ENCODE data around the gene YTHDF1.

YTHDF1 gene

GRCh38 chr20:63219447-63219821 lies 3.5 kb upstream of the YTHDF1 start:
- Histone ChIP-seq H3K4me3 (ENCODE audit: low read length in 2 of 2) (no peak overlapping the region), H3K9me3 (ENCODE audit: control insufficient read depth in 2 of 2, low read length in 2 of 2) (no peaks in the 10 kb centered on the region), H3K36me3 (ENCODE audit: control insufficient read depth in 2 of 2, insufficient read depth in 2 of 2, low read length in 2 of 2) (peaks cover 2 to 3% of the 10 kb centered on the region in 2 donors), H3K4me1 (ENCODE audit: control insufficient read depth, insufficient read depth, low read length) (peaks cover 21% of the 10 kb centered on the region), H3K27ac (ENCODE audit: low read length) (no peak overlapping the region), H3K9ac (ENCODE audit: low read length in 2 of 2) (no peak overlapping the region), H3K27me3 (ENCODE audit: control insufficient read depth in 1 of 2, insufficient read depth in 2 of 2, low read length in 2 of 2) (peaks cover 3 to 5% of the 10 kb centered on the region in 2 donors)

GRCh38 chr20:63218701-63219446 lies 2.9 kb upstream of the YTHDF1 start:
- Histone ChIP-seq H3K9ac (ENCODE audit: low read length in 2 of 2) (no peak overlapping the region), H3K4me3 (ENCODE audit: low read length in 2 of 2) (no peak overlapping the region), H3K27me3 (ENCODE audit: control insufficient read depth in 1 of 2, insufficient read depth in 2 of 2, low read length in 2 of 2) (peaks cover 3 to 5% of the 10 kb centered on the region in 2 donors), H3K36me3 (ENCODE audit: control insufficient read depth in 2 of 2, insufficient read depth in 2 of 2, low read length in 2 of 2) (peaks cover 2 to 7% of the 10 kb centered on the region in 2 donors), H3K9me3 (ENCODE audit: control insufficient read depth in 2 of 2, low read length in 2 of 2) (no peaks in the 10 kb centered on the region), H3K27ac (ENCODE audit: low read length) (no peak overlapping the region), H3K4me1 (ENCODE audit: control insufficient read depth, insufficient read depth, low read length) (peaks cover 19% of the 10 kb centered on the region)

GRCh38 chr20:63217706-63218105 lies 1.8 kb upstream of the YTHDF1 start:
- peaks cover 9 to 16% of the 10 kb centered on the region in 2 donors for H3K36me3 ChIP-seq (ENCODE audit: control insufficient read depth in 2 of 2, insufficient read depth in 2 of 2, low read length in 2 of 2)
- H3K4me3 ChIP-seq (ENCODE audit: low read length in 2 of 2), result no peak overlapping the region
- H3K27ac ChIP-seq (ENCODE audit: low read length), result no peak overlapping the region
- H3K9me3 ChIP-seq (ENCODE audit: control insufficient read depth in 2 of 2, low read length in 2 of 2), result no peaks in the 10 kb centered on the region
- no peak overlapping the region for H3K9ac ChIP-seq (ENCODE audit: low read length in 2 of 2)
- H3K27me3 ChIP-seq (ENCODE audit: control insufficient read depth in 1 of 2, insufficient read depth in 2 of 2, low read length in 2 of 2), result peaks cover 3 to 5% of the 10 kb centered on the region in 2 donors
- peaks cover 25% of the 10 kb centered on the region for H3K4me1 ChIP-seq (ENCODE audit: control insufficient read depth, insufficient read depth, low read length)

- no peaks in the 10 kb centered on the region for H3K9me3 ChIP-seq (ENCODE audit: control insufficient read depth in 2 of 2, low read length in 2 of 2)
- peaks cover 16 to 22% of the 10 kb centered on the region in 2 donors for H3K36me3 ChIP-seq (ENCODE audit: control insufficient read depth in 2 of 2, insufficient read depth in 2 of 2, low read length in 2 of 2)
- H3K9ac ChIP-seq (ENCODE audit: low read length in 2 of 2), result peak overlapping the region; percentile 68 to 83
- H3K27ac ChIP-seq (ENCODE audit: low read length), result no peak overlapping the region
- peak overlapping the region; percentile 58 to 87 for H3K4me3 ChIP-seq (ENCODE audit: low read length in 2 of 2)
- peaks cover 32% of the 10 kb centered on the region for H3K4me1 ChIP-seq (ENCODE audit: control insufficient read depth, insufficient read depth, low read length)
- peaks cover 3 to 5% of the 10 kb centered on the region in 2 donors for H3K27me3 ChIP-seq (ENCODE audit: control insufficient read depth in 1 of 2, insufficient read depth in 2 of 2, low read length in 2 of 2)
Measured at GRCh38 chr20:63216849-63217471, 1.0 kb upstream of the YTHDF1 start.

GRCh38 chr20:63215101-63216040 lies 560 bp downstream of the YTHDF1 start:
- peak overlapping the region; percentile 78 to 85 for H3K9ac ChIP-seq (ENCODE audit: low read length in 2 of 2)
- H3K36me3 ChIP-seq (ENCODE audit: control insufficient read depth in 2 of 2, insufficient read depth in 2 of 2, low read length in 2 of 2), result peaks cover 20 to 27% of the 10 kb centered on the region in 2 donors
- H3K4me1 ChIP-seq (ENCODE audit: control insufficient read depth, insufficient read depth, low read length), result peaks cover 35% of the 10 kb centered on the region
- H3K27ac ChIP-seq (ENCODE audit: low read length), result no peak overlapping the region
- H3K9me3 ChIP-seq (ENCODE audit: control insufficient read depth in 2 of 2, low read length in 2 of 2), result no peaks in the 10 kb centered on the region
- peak overlapping the region; percentile 82 to 87 for H3K4me3 ChIP-seq (ENCODE audit: low read length in 2 of 2)
- H3K27me3 ChIP-seq (ENCODE audit: control insufficient read depth in 1 of 2, insufficient read depth in 2 of 2, low read length in 2 of 2), result peaks cover 3 to 5% of the 10 kb centered on the region in 2 donors

- Histone ChIP-seq H3K4me1 (ENCODE audit: control insufficient read depth, insufficient read depth, low read length) (peaks cover 35% of the 10 kb centered on the region), H3K4me3 (ENCODE audit: low read length in 2 of 2) (peak overlapping the region; percentile 82 to 87), H3K36me3 (ENCODE audit: control insufficient read depth in 2 of 2, insufficient read depth in 2 of 2, low read length in 2 of 2) (peaks cover 26 to 32% of the 10 kb centered on the region in 2 donors), H3K27me3 (ENCODE audit: control insufficient read depth in 1 of 2, insufficient read depth in 2 of 2, low read length in 2 of 2) (peaks cover 1 to 4% of the 10 kb centered on the region in 2 donors), H3K9me3 (ENCODE audit: control insufficient read depth in 2 of 2, low read length in 2 of 2) (no peaks in the 10 kb centered on the region), H3K27ac (ENCODE audit: low read length) (no peak overlapping the region), H3K9ac (ENCODE audit: low read length in 2 of 2) (peak overlapping the region in 1 of 2 donors; percentile 78)
Measured at GRCh38 chr20:63214514-63214913, 1.4 kb downstream of the YTHDF1 start.

- Histone ChIP-seq H3K9ac (ENCODE audit: low read length in 2 of 2) (peak overlapping the region in 1 of 2 donors; percentile 64), H3K9me3 (ENCODE audit: control insufficient read depth in 2 of 2, low read length in 2 of 2) (no peaks in the 10 kb centered on the region), H3K4me3 (ENCODE audit: low read length in 2 of 2) (peak overlapping the region in 1 of 2 donors; percentile 15), H3K27ac (ENCODE audit: low read length) (no peak overlapping the region), H3K4me1 (ENCODE audit: control insufficient read depth, insufficient read depth, low read length) (peaks cover 39% of the 10 kb centered on the region), H3K36me3 (ENCODE audit: control insufficient read depth in 2 of 2, insufficient read depth in 2 of 2, low read length in 2 of 2) (peaks cover 36 to 43% of the 10 kb centered on the region in 2 donors), H3K27me3 (ENCODE audit: control insufficient read depth in 1 of 2, insufficient read depth in 2 of 2, low read length in 2 of 2) (no peaks in the 10 kb centered on the region)
Measured at GRCh38 chr20:63212792-63213191, 3.1 kb downstream of the YTHDF1 start.

GRCh38 chr20:63212393-63212730 lies 3.6 kb downstream of the YTHDF1 start:
- H3K9ac ChIP-seq (ENCODE audit: low read length in 2 of 2), result peak overlapping the region in 1 of 2 donors; percentile 64
- H3K4me1 ChIP-seq (ENCODE audit: control insufficient read depth, insufficient read depth, low read length), result peaks cover 43% of the 10 kb centered on the region
- peaks cover 40 to 43% of the 10 kb centered on the region in 2 donors for H3K36me3 ChIP-seq (ENCODE audit: control insufficient read depth in 2 of 2, insufficient read depth in 2 of 2, low read length in 2 of 2)
- H3K9me3 ChIP-seq (ENCODE audit: control insufficient read depth in 2 of 2, low read length in 2 of 2), result no peaks in the 10 kb centered on the region
- no peak overlapping the region for H3K4me3 ChIP-seq (ENCODE audit: low read length in 2 of 2)
- H3K27me3 ChIP-seq (ENCODE audit: control insufficient read depth in 1 of 2, insufficient read depth in 2 of 2, low read length in 2 of 2), result no peaks in the 10 kb centered on the region
- no peak overlapping the region for H3K27ac ChIP-seq (ENCODE audit: low read length)

GRCh38 chr20:63210011-63210605 lies 5.8 kb downstream of the YTHDF1 start:
- peaks cover 43 to 44% of the 10 kb centered on the region in 2 donors for H3K36me3 ChIP-seq (ENCODE audit: control insufficient read depth in 2 of 2, insufficient read depth in 2 of 2, low read length in 2 of 2)
- no peak overlapping the region for H3K9ac ChIP-seq (ENCODE audit: low read length in 2 of 2)
- no peaks in the 10 kb centered on the region for H3K9me3 ChIP-seq (ENCODE audit: control insufficient read depth in 2 of 2, low read length in 2 of 2)
- no peaks in the 10 kb centered on the region for H3K27me3 ChIP-seq (ENCODE audit: control insufficient read depth in 1 of 2, insufficient read depth in 2 of 2, low read length in 2 of 2)
- no peak overlapping the region for H3K27ac ChIP-seq (ENCODE audit: low read length)
- H3K4me1 ChIP-seq (ENCODE audit: control insufficient read depth, insufficient read depth, low read length), result peaks cover 51% of the 10 kb centered on the region
- H3K4me3 ChIP-seq (ENCODE audit: low read length in 2 of 2), result no peak overlapping the region

GRCh38 chr20:63208346-63208909 lies 7.5 kb downstream of the YTHDF1 start:
- Histone ChIP-seq H3K9ac (ENCODE audit: low read length in 2 of 2) (no peak overlapping the region), H3K4me3 (ENCODE audit: low read length in 2 of 2) (no peak overlapping the region), H3K9me3 (ENCODE audit: control insufficient read depth in 2 of 2, low read length in 2 of 2) (no peaks in the 10 kb centered on the region), H3K27ac (ENCODE audit: low read length) (no peak overlapping the region), H3K27me3 (ENCODE audit: control insufficient read depth in 1 of 2, insufficient read depth in 2 of 2, low read length in 2 of 2) (no peaks in the 10 kb centered on the region), H3K4me1 (ENCODE audit: control insufficient read depth, insufficient read depth, low read length) (peaks cover 41% of the 10 kb centered on the region), H3K36me3 (ENCODE audit: control insufficient read depth in 2 of 2, insufficient read depth in 2 of 2, low read length in 2 of 2) (peaks cover 50 to 54% of the 10 kb centered on the region in 2 donors)

All from stomach smooth muscle (tissue), 2 donors.